ENCODE data around the gene BRMS1L.
"Not testable (repeated sequence)": the region's sequence is repeated elsewhere in the genome, so short reads cannot be mapped to it uniquely, and the experiment has no call there.

BRMS1L gene, protein sequence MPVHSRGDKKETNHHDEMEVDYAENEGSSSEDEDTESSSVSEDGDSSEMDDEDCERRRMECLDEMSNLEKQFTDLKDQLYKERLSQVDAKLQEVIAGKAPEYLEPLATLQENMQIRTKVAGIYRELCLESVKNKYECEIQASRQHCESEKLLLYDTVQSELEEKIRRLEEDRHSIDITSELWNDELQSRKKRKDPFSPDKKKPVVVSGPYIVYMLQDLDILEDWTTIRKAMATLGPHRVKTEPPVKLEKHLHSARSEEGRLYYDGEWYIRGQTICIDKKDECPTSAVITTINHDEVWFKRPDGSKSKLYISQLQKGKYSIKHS

DNA sequence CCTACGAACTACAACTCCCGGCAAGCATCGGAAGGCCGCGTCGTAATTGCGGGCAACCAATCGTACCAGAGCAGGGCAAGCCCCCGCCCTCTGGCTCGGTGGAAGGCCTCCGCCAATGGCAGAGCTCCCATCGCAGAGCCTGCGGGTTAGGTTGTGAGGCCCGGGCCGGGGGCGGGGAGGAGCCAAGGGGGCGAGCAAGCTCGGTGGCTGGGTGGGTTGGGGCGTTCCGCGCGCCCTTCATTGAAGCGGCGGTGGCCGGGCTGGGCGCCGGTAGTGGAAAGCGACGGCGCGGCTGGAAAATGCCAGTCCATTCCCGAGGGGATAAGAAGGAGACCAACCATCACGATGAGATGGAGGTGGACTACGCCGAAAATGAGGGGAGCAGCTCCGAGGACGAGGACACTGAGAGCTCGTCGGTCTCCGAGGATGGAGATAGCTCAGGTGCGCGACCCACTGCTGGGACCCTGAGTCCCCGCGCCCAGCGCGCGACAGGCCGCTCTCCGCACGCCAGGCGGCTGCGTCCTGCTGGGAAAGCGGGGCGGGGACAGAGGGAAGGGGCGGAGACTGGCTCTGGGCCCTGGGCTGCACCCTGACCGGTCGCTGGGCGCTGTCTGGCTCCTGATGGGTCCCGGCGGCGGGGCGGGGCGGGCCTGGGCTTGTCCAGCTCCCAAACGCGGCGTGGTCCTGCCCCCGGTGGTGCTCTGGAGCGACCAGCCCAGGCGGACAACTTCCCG lies at the start of gene BRMS1L:
BRMS1L (plus strand) TSS at position 121 of the 734 bp plus-strand sequence; CDS start at position 300, 179 bp downstream.
- TF ChIP-seq SNAI2 (CRISPR knock-in tag; IDR thresholded peaks at IDR 0.05) (no peak), GLIS3 (CRISPR knock-in tag; IDR thresholded peaks at IDR 0.05) (no peak), BACH2 (CRISPR knock-in tag; IDR thresholded peaks at IDR 0.05; ENCODE audit: borderline replicate concordance) (no peak), ZFP30 (CRISPR knock-in tag; IDR thresholded peaks at IDR 0.05) (no peak), ZNF8 (CRISPR knock-in tag; IDR thresholded peaks at IDR 0.05) (no peak), ZNF70 (CRISPR knock-in tag; IDR thresholded peaks at IDR 0.05) (no peak), RARB (CRISPR knock-in tag; IDR thresholded peaks at IDR 0.05) (no peak), ZNF565 (CRISPR knock-in tag; conservative IDR thresholded peaks at IDR 0.05; ENCODE audit: low read depth) (no peak), ZFP3 (CRISPR knock-in tag; IDR thresholded peaks at IDR 0.05) (no peak)
- TF ChIP-seq, protein P1, sequence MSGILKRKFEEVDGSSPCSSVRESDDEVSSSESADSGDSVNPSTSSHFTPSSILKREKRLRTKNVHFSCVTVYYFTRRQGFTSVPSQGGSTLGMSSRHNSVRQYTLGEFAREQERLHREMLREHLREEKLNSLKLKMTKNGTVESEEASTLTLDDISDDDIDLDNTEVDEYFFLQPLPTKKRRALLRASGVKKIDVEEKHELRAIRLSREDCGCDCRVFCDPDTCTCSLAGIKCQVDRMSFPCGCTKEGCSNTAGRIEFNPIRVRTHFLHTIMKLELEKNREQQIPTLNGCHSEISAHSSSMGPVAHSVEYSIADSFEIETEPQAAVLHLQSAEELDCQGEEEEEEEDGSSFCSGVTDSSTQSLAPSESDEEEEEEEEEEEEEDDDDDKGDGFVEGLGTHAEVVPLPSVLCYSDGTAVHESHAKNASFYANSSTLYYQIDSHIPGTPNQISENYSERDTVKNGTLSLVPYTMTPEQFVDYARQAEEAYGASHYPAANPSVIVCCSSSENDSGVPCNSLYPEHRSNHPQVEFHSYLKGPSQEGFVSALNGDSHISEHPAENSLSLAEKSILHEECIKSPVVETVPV (CRISPR knock-in tag; IDR thresholded peaks at IDR 0.05): no peak
- TF ChIP-seq, protein P2, sequence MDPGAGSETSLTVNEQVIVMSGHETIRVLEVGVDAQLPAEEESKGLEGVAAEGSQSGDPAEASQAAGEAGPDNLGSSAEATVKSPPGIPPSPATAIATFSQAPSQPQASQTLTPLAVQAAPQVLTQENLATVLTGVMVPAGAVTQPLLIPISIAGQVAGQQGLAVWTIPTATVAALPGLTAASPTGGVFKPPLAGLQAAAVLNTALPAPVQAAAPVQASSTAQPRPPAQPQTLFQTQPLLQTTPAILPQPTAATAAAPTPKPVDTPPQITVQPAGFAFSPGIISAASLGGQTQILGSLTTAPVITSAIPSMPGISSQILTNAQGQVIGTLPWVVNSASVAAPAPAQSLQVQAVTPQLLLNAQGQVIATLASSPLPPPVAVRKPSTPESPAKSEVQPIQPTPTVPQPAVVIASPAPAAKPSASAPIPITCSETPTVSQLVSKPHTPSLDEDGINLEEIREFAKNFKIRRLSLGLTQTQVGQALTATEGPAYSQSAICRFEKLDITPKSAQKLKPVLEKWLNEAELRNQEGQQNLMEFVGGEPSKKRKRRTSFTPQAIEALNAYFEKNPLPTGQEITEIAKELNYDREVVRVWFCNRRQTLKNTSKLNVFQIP (CRISPR knock-in tag; IDR thresholded peaks at IDR 0.05; ENCODE audit: borderline replicate concordance, low read depth): no peak
- peak; percentile 96 for ATAC-seq

DNA sequence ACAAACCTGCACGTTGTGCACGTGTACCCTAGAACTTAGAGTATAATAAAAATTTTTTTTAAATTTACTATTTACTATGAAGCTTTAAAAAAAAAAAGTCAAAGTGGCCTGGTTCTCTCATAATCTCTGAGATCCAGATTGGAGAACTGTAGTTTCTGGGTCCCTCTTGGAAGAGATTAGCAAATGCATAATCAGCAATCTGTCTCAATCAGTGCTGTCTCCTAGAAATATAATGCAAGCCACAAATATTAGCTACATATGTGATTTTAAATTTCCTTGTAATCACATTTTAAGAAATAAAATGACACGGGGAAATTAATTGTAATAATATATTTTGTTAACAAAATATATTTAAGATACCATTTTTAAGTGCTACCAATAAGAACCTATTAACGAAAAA lies 49.3 kb upstream of the BRMS1L start:
- TF ChIP-seq ZNF70 (CRISPR knock-in tag; IDR thresholded peaks at IDR 0.05) (no peak), CSDC2 (CRISPR knock-in tag; IDR thresholded peaks at IDR 0.05) (no peak), BACH2 (CRISPR knock-in tag; IDR thresholded peaks at IDR 0.05; ENCODE audit: borderline replicate concordance) (no peak), ZC3H10 (CRISPR knock-in tag; IDR thresholded peaks at IDR 0.05) (no peak), ZFP30 (CRISPR knock-in tag; IDR thresholded peaks at IDR 0.05) (no peak), RARB (CRISPR knock-in tag; IDR thresholded peaks at IDR 0.05) (no peak), OSR1 (CRISPR knock-in tag; IDR thresholded peaks at IDR 0.05) (no peak), SNAI2 (CRISPR knock-in tag; IDR thresholded peaks at IDR 0.05) (no peak)
- TF ChIP-seq, protein P3, sequence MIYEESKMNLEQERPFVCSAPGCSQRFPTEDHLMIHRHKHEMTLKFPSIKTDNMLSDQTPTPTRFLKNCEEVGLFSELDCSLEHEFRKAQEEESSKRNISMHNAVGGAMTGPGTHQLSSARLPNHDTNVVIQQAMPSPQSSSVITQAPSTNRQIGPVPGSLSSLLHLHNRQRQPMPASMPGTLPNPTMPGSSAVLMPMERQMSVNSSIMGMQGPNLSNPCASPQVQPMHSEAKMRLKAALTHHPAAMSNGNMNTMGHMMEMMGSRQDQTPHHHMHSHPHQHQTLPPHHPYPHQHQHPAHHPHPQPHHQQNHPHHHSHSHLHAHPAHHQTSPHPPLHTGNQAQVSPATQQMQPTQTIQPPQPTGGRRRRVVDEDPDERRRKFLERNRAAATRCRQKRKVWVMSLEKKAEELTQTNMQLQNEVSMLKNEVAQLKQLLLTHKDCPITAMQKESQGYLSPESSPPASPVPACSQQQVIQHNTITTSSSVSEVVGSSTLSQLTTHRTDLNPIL (CRISPR knock-in tag; IDR thresholded peaks at IDR 0.05; ENCODE audit: low read depth): no peak
- TF ChIP-seq, protein P4, sequence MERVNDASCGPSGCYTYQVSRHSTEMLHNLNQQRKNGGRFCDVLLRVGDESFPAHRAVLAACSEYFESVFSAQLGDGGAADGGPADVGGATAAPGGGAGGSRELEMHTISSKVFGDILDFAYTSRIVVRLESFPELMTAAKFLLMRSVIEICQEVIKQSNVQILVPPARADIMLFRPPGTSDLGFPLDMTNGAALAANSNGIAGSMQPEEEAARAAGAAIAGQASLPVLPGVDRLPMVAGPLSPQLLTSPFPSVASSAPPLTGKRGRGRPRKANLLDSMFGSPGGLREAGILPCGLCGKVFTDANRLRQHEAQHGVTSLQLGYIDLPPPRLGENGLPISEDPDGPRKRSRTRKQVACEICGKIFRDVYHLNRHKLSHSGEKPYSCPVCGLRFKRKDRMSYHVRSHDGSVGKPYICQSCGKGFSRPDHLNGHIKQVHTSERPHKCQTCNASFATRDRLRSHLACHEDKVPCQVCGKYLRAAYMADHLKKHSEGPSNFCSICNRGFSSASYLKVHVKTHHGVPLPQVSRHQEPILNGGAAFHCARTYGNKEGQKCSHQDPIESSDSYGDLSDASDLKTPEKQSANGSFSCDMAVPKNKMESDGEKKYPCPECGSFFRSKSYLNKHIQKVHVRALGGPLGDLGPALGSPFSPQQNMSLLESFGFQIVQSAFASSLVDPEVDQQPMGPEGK (CRISPR knock-in tag; IDR thresholded peaks at IDR 0.05; ENCODE audit: borderline replicate concordance): no peak
- no peak for ATAC-seq

DNA sequence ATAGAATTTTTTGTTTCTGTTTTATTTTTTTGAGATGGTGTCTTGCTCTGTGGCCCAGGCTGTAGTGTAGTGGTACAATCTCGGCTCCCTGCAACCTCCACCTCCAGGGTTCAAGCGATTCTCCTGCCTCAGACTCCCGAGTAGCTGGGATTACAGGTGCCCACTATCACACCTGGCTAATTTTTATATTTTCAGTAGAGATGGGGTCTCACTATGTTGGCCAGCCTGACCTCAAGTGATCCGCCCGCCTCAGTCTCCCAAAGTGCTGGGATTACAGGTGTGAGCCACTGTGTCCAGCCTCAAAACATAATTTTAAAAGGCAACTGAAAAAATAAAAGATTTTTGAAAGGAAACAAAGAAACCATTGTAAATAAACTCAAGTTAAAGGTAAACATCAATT lies 48.6 kb upstream of the BRMS1L start:
- ATAC-seq: not testable (repeated sequence)

DNA sequence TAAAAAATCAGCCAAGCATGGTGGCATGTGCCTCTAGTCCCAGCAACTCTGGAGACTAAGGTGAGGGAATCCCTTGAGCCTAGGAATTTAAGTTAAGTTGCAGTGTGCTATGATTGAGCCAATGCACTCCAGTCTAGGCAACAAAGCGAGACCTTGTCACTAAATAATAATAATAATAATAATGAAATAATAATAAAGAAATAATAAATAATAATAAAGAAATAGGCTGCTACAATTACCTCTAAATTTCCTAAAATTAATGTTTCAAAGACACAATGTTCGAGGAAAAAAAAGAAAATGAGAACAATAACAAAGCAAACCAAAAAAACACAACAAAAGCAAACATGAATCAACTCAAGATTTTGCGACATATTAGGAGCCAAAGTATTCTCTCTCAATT lies 46.8 kb upstream of the BRMS1L start:
- TF ChIP-seq TOX (CRISPR knock-in tag; IDR thresholded peaks at IDR 0.05; ENCODE audit: borderline replicate concordance) (no peak), OSR1 (CRISPR knock-in tag; IDR thresholded peaks at IDR 0.05) (no peak), BACH2 (CRISPR knock-in tag; IDR thresholded peaks at IDR 0.05; ENCODE audit: borderline replicate concordance) (no peak), ZFP3 (CRISPR knock-in tag; IDR thresholded peaks at IDR 0.05) (no peak), ZNF565 (CRISPR knock-in tag; conservative IDR thresholded peaks at IDR 0.05; ENCODE audit: low read depth) (no peak), ARNTL (CRISPR knock-in tag; IDR thresholded peaks at IDR 0.05; ENCODE audit: borderline replicate concordance, low read depth) (no peak), RARB (CRISPR knock-in tag; IDR thresholded peaks at IDR 0.05) (no peak), ISL1 (CRISPR knock-in tag; IDR thresholded peaks at IDR 0.05) (no peak)
- TF ChIP-seq, protein P4 (CRISPR knock-in tag; IDR thresholded peaks at IDR 0.05; ENCODE audit: borderline replicate concordance): no peak
- TF ChIP-seq, protein P3 (CRISPR knock-in tag; IDR thresholded peaks at IDR 0.05; ENCODE audit: low read depth): no peak
- no peak for ATAC-seq

All from SK-N-SH treated with all-trans-retinoic acid at 6 μM for 48 hours (cell line).